PC-3 (cell line): ENCODE data around the gene SNAPC1.

Experiments used
- CTCF ChIP-seq: fragments of 300-600 bp; sonication (generic); conservative IDR thresholded peaks from 2 replicates; pipeline ENCODE4 v1.5.1; 2017; ENCODE audit warnings: antibody characterized with exemption, low read depth, mild to moderate bottlenecking, low read length
- EZH2 ChIP-seq: fragments of 300-600 bp; sonication (generic); IDR thresholded peaks from one replicate; pipeline ENCODE4 v1.6.1; 2017; ENCODE audit warnings: antibody characterized with exemption, mild to moderate bottlenecking, low read length; ENCODE audit not compliant: unreplicated experiment
- EZH2phosphoT487 ChIP-seq: fragments of 300-600 bp; sonication (generic); IDR thresholded peaks from 2 replicates; pipeline ENCODE4 v1.6.1; 2018; ENCODE audit warnings: mild to moderate bottlenecking, antibody characterized with exemption, low read length, borderline replicate concordance

- TF ChIP-seq CTCF (no peak), EZH2 (no peak), EZH2phosphoT487 (no peak)
Measured at GRCh38 chr14:61747342-61747741, 14.9 kb upstream of the SNAPC1 start.
